Lower leg skin (tissue), 3 donors: ENCODE results near the gene CFAP299.

Source experiments
- CTCF ChIP-seq, 3 donors: fragments of 450-650 bp; IDR thresholded peaks; one replicate each; pipeline ENCODE4 v1.5.1; 2016; ENCODE audit warnings: antibody characterized with exemption in 3 of 3, mild to moderate bottlenecking in 3 of 3, moderate library complexity in 2 of 3
- POLR2A ChIP-seq, 2 donors: fragments of 450-650 bp; IDR thresholded peaks; one replicate each; pipeline ENCODE4 v1.6.1; 2016 to 2017; ENCODE audit warnings: antibody characterized with exemption in 2 of 2, mild to moderate bottlenecking in 1 of 2, moderate library complexity in 1 of 2

- TF ChIP-seq CTCF (IDR thresholded peaks at IDR 0.05) (no peak), POLR2A (IDR thresholded peaks at IDR 0.05) (no peak)
Observed at GRCh38 chr4:80417019-80417418, 81.5 kb downstream of the CFAP299 start.
